Activated CD4-positive, alpha-beta T cell treated with anti-CD3 and anti-CD28 coated beads for 24 hours (primary cell): ENCODE measurements around the gene ASB1.
"Not testable (repeated sequence)": the region's sequence is repeated elsewhere in the genome, so short reads cannot be mapped to it uniquely, and the experiment has no call there.

Experiments used
- DNase-seq, 2 donors: peaks; one replicate each; pipeline ENCODE4 v3.0.0-alpha.2; 2020; ENCODE audit warnings: low read depth in 2 of 2

ASB1 gene

GRCh38 chr2:238404406-238405216, 22.1 kb upstream of the ASB1 start:
- no peak for DNase-seq

- DNase-seq = not testable (repeated sequence)
These were observed 21.5 kb upstream of the ASB1 start for GRCh38 chr2:238405217-238405555.

- DNase-seq = no peak
These were observed 20.3 kb upstream of the ASB1 start for GRCh38 chr2:238406221-238406997.

GRCh38 chr2:238406998-238407285, 19.8 kb upstream of the ASB1 start:
- DNase-seq = no peak

GRCh38 chr2:238407566-238407965, 19.2 kb upstream of the ASB1 start:
- no peak for DNase-seq

GRCh38 chr2:238408615-238409340, 17.9 kb upstream of the ASB1 start:
- DNase-seq = no peak

GRCh38 chr2:238409341-238410199, 17.2 kb upstream of the ASB1 start:
- no peak for DNase-seq

GRCh38 chr2:238412067-238412767, 14.5 kb upstream of the ASB1 start:
- no peak for DNase-seq

- DNase-seq = no peak
These were observed 13.4 kb upstream of the ASB1 start for GRCh38 chr2:238413368-238413767.

GRCh38 chr2:238415036-238415764, 11.5 kb upstream of the ASB1 start:
- no peak for DNase-seq

GRCh38 chr2:238415893-238416292, 10.8 kb upstream of the ASB1 start:
- no peak for DNase-seq

- DNase-seq = no peak
These were observed 8.3 kb upstream of the ASB1 start for GRCh38 chr2:238418196-238418998.

- no peak for DNase-seq
These were observed 7.7 kb upstream of the ASB1 start for GRCh38 chr2:238418999-238419546.

GRCh38 chr2:238420442-238420841, 6.3 kb upstream of the ASB1 start:
- DNase-seq = no peak

GRCh38 chr2:238420878-238421694, 5.6 kb upstream of the ASB1 start:
- no peak for DNase-seq

GRCh38 chr2:238421695-238422035, 5.1 kb upstream of the ASB1 start:
- DNase-seq = no peak

GRCh38 chr2:238422285-238422684, 4.4 kb upstream of the ASB1 start:
- no peak for DNase-seq

GRCh38 chr2:238422940-238423339, 3.8 kb upstream of the ASB1 start:
- DNase-seq = no peak
